Stimulated activated CD8-positive, alpha-beta memory T cell treated with anti-CD3 and anti-CD28 coated beads, Interleukin-12 subunit alpha, Interleukin-12 subunit beta, amount 100 ng/mL, for 24 hours (primary cell): ENCODE results near the gene RNF144B.
"Not testable (repeated sequence)": the region's sequence is repeated elsewhere in the genome, so short reads cannot be mapped to it uniquely, and the experiment has no call there.

Experiments
- DNase-seq: peaks from one replicate; pipeline ENCODE4 v3.0.0-alpha.2; 2020; ENCODE audit errors: extremely low read depth

Gene RNF144B

DNA sequence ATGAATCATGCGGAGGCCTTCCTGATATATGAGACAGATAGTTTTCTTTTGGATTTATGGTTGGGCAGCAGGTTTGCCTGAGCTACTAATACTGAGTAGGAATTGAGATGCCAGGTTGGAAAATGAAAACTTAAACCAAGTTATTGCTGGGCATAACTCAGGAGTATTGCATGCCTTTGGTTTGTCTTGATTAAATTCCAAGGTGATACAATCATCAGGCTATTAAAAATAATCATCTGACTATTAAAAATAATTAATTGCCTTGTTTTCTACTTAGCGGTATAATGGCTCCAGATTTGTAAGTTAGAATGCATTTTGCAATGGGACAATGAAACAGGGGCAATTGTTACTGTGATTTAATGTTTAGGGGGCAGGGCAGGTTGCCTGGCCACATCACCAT, 15.5 kb upstream of the RNF144B start:
- no peak for DNase-seq

DNA sequence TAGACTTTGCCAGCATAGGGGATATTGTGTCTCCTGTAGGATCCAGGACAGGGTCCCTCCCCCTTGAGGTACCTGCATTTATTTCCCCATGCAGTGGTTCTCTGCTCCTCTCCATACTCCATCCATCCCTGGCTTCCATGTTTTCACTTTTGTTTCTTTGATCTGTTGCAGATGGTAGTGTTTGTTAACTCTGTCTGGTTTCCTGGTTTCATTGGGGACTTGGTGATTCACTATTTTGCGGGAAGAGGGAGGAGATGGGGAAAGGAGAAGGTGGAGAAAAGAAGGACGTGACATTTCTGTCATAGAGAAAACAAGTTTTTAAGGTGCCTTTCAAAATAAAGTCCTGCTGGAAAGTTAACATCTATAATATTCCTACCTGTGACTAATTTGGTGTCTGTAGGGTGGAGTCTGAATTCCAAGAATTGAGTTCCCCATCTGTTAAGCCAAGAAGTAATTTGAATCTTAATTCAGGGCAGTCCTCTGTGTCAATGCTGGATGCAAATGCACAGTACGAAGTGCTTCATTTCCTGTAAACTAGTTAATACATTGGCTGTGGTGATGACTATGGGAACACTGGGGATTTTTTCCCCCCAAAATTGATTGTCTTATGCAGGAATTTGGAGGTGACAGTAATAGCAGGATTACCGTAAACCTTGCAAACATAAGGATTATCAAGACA, 6.9 kb upstream of the RNF144B start:
- DNase-seq: no peak

DNA sequence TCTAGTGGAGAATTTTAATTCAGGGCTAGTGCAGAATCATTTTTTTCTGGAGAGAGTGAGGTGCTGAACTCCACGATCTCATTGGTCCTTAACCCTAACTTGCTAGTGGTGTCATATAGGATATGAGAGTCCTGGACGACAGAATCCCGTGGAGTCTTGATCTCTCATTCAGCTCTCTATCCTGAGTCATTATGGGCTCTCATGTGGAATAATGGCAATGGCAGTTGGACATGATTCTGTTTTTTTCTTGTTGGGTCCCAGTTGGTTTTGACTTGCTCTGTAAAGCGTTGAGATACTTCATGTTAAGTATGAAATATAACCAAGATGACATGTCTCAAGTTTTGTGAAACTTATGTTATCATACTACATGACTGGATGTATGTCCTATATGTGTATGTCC, 6.3 kb upstream of the RNF144B start:
- no peak for DNase-seq

DNA sequence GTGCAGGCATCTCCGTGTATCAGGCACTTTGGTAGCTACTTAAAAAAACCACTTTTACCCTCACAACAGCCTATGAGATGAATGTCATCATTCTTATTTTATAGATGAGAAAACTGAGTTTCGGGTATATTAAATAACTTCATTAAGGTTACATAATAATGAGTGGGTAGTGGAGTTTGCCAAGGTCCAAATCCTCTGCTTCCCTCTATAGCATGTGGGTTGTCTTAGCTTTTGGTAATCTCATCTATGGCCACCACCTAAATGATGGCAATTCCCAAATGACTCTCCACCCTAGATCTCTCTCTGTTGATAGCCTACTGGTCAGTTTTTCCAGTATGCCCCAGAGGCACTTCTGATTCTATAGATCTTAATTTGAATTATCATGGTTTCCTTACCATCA, 3.7 kb upstream of the RNF144B start:
- DNase-seq: no peak

DNA sequence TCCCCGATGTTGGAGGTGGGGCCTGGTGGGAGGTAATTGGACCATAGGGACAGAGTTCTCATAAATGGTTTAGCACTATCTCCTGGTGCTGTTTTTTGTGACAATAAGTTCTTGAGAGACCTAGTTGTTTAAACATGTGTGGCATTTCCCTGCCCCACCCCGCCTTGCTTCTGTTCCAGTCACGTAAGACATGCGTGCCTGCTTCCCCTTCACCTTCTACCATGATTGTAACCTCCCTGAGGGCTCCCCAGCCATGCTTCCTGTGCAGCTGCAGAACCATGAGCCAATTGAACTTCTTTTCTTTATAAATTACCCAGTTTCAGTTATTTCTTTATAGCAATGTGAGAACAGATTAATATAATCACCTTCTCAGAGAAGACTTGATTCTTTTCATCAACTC, 2.5 kb upstream of the RNF144B start:
- DNase-seq: no peak

DNA sequence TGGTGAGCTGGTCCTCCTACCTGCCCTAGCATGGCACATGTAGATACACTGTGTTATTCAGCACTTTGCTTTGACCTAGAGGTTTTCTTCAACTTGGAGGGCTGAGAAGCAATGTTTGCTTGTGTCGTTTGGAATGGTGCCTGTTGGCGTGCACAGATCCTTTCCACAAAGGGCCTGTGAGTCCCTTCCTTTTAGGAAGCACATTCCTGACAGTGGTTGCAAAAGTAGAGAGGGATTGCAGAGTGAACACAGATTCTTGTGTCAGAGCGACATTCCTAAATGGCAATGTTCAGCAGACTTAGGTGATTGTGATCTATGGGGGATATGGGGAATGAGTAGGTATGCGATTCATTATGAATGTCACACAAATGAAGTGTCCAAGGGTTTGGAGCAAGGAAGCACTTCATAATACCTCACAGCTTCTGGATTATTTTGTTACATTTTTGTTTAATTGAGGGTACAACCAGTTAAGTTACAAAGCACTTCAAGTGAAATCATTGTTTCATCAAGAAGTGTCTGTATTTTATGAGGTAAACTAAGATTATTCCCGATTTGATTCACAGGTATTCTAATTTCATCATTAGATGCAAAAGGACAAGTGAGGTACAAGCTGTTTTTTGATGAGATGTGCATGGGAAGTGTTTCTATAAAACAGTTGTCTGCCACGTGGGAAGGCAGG, 713 bp upstream of the RNF144B start:
- no peak for DNase-seq

DNA sequence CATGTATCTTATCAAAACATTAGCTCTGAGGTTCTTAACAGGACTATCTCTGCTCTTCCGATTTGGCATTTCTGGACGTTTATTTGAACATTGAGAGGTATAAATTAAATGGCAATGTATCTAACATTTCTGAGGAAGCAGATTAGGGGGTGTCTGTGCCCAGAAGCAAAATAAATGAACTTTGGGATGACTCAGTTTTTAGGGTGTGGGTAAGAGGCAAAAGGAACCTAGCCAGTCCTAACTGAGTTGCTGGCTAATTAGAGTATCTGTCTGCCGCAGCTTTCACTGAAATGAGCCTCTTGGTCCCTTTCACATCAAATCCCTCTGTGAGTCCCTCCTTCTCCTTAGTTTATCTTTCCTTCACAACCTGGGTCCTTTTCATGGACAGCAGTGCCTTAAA, 1.1 kb downstream of the RNF144B start:
- no peak for DNase-seq

DNA sequence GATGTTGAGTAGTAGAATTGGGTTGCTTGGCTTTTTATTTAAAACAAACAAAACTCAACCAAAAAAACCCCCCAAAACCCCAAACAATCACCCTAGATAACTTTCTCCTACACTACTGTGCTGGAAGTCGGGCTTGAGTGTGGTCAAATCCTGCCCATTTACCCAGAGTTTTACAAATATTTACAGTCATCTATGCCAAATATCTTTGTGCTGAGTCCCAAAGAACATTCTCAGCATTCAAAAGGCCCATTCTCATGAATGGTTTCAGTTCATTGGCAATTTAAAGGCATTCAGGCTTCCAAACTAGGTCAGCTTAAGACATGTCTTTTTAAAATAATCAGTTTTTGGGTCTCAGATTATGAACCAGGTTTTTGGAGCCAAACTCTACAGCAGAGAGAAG, 1.8 kb downstream of the RNF144B start:
- no peak for DNase-seq

DNA sequence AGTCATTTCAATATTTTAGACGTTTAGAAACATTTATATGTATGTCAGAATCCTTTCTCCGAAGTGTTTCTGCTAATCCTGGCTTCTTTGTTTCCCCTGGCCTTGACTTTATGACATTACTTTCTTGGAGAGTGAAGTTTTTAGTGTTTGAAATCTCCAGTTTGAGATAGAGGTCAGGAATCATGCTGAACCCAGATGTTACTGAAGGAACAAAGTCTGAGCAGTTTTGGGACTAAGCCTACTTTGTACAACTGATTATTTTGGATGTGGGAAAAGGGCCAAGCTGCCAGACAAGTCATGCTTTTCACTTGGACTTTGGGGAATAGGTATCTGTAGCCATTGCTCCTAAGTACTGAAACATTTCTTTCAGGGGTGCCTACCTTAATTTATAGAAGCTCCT, 2.3 kb downstream of the RNF144B start:
- no peak for DNase-seq

DNA sequence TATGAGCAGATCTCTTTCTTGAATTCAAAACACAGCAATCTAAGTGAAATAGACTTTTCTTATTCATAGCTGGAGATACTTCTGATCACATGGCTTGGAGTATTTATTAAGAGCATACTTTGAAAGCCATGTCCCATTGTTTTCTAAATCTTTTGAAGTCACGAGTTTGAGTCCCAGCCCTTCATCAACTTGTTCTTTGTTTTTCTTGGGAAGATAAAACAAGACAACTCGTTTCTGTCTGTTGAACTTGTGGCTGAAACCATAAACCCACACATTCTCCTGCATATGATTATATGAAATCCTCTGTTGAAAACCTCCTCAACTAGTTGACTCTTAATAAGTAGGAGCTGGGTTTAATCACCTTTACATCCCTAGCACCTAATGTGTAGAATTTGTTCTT, 3.3 kb downstream of the RNF144B start:
- no peak for DNase-seq

DNA sequence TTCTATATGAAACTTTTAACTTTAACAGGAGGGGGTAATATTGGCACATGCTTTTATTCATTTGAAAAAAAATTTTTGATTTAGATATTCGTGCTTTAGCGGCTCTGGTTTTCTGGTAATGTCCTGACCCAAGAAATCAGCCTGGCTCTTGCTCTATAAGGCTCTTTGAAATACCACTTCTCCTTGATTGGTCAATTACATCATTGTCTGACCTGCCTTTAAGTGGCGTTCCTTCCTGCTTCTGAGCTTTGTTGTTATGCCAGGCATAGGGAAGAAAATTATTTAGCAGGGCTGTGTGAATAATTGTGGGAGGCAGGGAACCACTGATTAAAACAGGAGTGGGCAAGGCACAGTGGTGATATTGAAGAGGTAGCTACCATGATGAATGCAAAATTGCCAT, 3.9 kb downstream of the RNF144B start:
- no peak for DNase-seq

DNA sequence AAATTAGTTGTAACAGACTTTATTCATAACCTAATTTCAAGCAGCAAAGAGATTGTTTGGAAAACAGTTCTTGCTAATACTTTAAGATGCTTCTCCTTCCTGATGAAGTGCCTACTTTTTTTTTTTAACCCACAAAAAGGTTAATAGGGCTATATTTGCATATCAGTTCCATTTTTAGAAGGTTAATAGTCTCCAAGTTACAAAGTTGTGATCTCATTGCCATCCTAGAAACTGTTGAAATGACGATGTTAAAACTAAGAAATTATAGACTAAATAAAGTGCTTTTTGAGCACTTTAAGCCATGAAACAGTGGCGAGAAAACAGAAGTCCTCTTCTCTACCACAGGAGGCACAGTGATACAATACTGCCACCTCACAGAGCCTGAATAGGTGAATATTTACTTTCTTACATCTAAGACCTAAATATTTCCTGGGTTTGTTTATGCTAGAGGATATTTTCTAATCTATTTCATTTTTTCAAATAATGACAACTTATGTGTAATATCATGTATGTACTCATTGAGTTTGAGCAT, 5.3 kb downstream of the RNF144B start:
- no peak for DNase-seq

DNA sequence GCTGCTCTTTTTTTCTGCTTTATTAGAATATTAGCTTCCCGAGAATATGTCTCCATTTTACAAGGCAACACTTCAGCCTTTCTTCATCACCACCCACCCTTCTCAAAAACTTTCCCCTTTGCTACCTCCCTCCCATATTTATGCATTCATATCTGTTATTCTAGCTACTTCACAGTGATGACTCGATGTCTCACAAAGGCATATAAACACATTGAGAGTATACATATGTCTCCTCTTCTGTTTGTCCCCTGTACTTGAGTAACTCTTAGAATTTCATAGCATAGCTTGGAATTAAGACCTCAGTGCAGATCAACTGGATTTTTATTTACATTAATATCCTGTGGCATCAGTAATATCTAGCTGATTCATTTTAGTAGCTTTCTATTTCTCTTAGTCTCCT, 6.5 kb downstream of the RNF144B start:
- DNase-seq: no peak

DNA sequence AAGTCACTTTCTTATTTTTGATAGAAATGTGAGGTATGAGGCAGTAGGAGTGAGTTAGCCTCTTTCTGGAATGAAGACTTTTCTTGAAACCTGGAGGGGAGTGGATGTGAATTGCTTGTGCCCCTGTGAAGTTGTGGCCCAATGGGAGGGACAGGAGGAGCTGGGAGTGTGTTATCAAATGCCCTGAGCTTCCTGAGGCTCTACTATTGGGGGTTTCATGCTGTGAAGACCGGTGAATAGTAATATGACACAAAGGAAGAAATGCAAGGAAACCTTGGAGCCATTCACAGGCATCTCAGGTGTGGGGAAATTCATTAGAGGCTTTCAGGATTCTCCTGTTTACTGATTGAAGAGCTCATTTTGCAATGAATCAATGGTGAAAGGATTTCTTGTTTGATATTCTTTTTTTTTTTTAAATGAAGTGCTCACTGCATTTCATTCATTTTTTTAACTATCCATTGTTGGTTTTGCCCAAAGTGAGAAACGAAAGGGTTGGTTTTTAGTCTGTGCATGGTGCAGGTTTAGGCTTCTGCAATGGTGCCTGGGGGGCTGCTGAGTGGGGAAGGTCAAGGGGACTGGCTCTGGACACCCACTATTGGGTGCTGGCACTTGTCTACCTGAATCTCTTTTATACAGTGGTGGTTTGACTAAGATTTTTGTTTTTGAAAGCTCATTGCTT, 8.2 kb downstream of the RNF144B start:
- no peak for DNase-seq

DNA sequence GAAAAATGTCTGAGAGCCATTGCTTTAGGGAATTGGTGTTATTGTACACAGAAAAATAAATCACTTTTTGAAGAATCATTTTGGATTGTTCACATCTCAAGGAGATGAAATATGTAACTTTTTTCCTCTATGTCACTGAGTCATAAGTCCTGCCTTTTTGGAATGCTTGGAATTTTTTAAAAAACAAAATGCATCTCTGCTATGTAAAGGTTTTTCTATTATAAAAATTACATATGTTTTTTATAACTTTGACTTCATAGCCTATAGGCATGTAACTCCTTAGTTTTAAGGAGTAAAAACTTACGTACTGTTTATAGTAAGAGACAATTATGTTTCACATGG, 8.7 kb downstream of the RNF144B start:
- no peak for DNase-seq

DNA sequence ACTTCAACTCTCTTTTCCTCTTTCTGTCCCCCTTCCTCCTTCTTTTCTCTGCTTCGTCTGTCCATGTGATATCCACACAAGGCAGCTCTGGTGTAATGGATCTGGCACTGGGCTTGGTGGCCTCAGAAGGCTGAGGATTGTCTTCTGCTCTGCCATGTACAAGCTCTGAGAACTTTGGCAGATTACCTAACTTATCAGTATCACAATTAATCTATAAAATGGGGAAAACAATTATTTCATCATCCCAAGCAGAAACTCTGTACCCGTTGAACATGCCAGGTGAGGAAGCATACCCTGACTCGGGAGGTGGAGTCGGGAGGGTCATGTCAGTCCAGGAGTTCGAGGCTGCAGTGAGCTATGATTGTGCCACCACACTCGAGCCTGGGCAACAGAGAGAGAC, 10.6 kb downstream of the RNF144B start:
- no peak for DNase-seq

DNA sequence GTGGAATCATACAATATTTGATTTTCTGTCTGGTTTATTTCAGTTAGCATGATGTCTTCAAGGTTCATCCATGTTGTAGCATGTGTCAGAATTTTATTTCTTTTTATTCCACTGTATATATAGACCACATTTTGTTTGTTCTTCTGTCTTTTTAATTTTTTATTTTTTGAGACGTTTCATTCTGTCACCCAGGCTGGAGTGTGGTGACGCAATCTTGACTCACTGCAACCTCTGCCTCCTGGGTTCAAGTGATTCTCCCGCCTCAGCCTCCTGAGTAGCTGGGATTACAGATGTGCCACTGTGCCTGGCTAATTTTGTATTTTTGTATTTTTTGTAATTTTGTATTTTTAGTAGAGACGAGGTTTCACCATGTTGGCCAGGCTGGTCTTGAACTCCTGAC, 11.1 kb downstream of the RNF144B start:
- not testable (repeated sequence) for DNase-seq

DNA sequence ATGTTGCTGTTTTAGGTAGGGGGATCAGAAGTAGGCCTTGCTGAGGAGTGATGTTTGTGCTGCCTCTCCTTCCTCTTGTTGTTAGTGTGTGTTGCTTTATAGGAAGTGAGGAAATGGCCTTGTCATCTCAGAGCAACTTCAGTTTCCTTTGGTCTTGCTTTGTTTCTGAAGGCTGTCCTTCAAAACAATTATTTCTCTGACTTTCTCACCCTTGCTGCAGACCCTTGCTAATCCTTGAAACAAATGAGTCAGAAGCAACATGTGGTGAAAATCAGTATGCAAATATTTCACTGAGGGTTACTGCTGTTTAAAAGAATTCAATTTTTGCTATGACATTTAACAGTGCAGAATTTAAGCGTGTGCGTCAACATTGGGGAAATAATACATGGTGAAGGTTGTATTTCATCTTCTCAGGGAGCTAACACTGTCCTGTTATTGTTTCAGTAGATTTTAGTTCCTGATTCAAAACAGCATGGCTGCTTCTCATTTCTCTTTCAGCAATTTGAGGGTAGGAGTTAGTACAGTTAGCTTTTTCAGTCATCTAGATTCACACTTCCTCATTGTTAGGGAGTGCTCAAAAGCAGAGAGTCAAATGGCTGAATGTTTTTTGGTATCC, 13.8 kb downstream of the RNF144B start:
- no peak for DNase-seq

DNA sequence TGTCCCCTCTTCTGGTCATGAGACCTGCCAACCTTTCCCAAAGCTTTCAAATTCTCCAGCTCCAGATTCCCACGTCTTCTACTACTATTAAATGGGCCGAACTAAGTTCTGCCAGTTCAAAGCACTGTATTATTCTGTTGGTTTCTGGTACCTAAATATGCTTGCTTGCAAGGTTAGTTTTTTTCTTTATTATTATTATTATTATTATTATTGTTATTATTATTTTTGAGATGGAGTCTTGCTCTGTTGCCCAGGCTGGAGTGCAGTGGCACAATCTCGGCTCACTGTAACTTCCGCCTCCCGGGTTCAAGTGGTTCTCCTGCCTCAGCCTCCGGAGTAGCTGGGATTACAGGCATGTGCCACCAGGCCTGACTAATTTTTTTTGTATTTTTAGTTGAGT, 17.8 kb downstream of the RNF144B start:
- DNase-seq: not testable (repeated sequence)

DNA sequence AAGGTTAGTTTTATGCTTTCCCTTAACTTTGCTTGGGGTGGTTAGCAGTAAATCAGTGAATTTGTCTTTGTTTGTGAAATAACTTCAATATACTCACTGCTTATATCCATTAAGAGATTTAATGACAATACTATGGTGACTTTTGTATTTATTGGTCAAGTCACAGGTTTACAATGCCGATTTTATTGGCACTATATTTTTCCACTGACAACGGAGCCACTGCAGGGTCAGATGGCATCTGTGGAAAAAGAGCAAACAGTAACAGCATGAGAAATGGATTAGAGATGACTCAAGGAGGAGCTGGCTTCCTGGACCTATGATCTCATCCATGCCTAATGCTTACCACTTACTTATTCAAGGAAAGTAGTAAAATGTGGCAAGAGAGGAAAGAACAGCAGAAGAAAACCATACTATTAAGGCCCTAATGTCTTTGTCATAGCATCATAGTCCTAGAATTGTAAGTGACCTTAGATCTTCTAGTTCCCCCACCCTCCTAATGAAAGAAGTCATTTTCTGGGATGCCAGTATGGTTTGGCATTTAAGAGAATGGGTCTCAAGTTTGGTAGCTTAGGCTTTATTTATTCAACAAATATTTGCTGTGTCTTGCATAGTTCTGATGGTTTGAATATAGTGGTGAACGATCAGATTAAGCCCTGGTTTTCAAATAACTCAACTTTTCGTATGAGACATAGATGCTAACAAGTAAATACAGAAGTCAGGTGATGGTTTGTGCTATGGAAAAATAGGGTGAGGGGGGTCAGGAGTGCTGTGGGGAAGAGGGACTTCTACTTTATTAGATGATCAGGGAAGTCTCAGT, 18.5 kb downstream of the RNF144B start:
- DNase-seq: no peak

DNA sequence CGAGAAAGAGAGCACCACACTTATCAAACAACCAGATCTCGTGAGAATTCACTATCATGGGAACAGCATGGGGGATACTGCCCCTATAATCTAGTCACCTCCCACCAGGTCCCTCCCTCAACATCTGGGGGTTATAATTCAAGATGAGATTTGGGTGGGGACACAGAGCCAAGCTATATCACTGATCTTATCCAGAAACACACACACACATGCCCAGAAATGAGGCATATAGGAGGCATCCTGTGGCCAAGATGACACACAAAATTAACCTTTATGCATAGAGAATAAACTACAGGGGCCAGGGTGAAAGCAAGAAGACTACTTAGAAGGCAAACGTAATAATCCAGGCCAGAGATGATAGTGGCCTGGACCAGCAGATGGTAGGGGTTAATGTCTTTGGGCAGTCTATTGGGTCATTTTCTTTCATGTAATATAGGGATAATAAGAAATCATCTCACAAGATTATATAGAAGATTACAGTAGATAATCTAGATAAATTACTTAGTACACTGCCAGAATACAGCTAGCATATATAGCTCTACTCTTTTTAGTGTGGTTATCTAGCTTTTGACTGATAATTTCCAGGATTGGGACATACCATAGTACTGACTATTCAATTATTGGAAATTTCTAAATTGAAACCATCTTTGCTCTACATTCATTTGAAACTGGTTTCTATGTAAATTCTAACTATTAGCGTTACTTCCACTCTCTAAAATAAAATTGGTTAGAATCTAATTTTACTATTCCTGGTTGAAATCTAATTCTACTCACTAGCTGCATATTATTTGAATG, 20.0 kb downstream of the RNF144B start:
- DNase-seq: no peak
